Activated CD4-positive, alpha-beta T cell treated with anti-CD3 and anti-CD28 coated beads, Interleukin-10, Interleukin-2, amounts not matched to agents 100 ng/mL and 50 ng/mL, durations not matched to agents 16 hours and 8 hours (primary cell): Measurements from ENCODE around the gene CLCN3.
"Not testable (repeated sequence)": the region's sequence is repeated elsewhere in the genome, so short reads cannot be mapped to it uniquely, and the experiment has no call there.

ENCODE experiments used
- DNase-seq: peaks from one replicate; pipeline ENCODE4 v3.0.0-alpha.2; 2020

Gene CLCN3

DNA sequence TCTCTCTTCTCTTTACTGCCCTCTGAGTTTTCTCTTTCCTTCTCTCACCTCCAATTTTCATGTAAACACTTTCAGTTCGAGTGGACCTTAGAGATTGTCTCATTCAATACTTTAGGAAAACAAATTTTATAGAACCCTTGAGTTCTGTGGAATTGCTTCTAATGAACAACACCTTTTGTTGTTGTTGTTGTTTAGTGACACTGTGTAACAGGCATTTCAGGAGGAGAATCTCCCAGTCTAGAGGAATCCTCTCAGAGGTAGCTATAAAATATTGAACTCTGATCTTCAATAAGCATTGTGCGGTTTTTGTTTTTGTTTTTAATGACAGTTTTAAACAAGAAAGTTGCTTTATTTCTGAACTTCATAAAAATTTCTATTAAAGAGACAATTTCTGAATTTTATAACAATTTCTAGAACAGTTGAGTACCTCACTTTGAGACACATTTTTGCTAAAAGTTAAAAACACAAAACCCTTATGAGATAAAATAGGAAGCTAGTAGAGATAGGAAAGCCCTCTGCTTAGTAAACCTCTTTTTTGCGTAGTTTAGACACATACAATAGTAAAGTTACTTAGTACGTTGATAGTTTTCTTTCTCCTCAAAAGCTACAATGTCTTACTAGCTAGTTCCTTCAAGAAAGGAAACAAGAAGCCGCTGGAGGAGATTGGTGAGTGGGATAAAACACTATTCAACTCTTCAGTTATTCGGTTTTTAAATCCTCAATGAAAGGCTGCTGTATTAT lies 38.8 kb downstream of the CLCN3 start:
- peak; percentile 3 for DNase-seq

DNA sequence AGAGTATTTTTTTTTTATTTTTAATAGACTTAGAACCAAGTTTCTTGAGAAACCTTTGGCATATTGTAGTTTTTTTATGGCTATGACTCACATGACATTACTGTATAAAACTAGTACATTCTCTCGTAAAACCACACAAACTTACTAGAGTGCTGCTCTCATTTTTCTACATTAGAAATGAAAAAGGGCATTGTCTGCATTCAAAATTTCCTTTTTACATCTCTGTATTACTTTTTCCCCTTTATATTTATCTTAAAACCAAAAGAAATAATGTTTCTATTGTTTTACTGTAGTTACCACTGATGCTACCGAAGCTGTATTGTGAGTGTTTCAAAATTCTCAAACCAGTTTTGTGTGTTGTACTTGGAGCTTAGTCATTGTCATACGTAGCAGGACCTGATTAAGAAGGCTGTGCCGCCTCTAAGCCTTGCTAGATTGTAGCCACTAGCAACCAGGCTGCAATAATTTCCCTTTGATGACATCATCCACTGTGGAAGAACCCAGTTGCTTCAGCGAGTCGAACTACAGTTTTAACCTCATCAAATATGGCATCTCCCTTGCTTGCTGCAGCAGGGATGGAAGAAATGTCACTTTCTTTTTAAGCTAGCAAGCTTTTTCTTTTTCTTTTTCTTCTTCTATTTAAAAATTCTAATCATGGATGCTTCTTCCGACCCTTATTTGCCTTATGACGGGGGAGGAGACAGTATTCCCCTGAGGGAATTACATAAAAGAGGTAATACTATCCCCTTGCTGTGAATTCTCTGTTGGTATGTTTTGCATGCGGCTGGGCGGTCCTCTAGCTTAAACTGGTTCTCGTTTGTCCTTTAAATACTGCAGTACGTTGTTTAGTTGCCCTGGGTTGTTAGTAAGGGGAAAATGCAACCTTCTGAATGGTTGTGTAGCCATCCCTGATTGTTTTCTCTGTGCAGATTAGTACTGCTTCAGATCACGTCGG lies 39.6 kb downstream of the CLCN3 start:
- DNase-seq = peak; percentile 93

DNA sequence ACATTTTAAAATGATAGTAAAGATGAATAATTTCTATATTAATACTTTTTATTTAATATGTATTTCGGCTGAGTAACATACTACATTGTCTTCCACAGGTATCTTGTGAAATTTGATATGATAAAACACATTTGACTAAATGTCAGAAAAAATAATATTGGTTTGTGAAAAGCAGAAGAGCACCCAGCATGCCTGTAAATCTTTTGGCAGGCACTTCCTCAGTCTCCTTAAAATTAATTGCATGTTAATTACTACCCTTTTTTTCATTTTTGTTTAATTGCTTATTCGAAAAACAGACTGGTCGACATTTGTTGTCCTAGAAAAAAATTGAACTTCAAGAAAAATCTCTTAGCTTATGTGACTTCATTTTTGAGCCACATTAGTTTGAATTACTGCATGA lies 40.6 kb downstream of the CLCN3 start:
- no peak for DNase-seq

DNA sequence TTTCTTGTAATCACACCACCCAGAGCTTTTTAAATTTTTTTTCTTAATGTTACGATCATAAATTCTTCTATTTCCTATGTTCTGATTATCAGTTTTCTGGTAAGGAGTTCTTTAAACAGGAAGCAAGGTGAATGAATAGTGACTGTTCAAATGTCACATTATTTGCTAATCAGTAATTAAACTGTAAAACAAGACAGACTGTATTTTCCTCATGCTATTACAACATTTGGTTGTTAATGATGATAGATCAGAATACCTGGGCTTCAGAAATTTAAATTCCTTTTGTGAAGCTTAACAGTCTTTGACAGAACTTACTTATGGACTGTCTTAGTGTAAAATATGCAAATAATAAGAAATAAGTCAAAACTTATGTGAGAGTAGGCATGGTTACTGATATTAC lies 41.4 kb downstream of the CLCN3 start:
- DNase-seq = no peak

DNA sequence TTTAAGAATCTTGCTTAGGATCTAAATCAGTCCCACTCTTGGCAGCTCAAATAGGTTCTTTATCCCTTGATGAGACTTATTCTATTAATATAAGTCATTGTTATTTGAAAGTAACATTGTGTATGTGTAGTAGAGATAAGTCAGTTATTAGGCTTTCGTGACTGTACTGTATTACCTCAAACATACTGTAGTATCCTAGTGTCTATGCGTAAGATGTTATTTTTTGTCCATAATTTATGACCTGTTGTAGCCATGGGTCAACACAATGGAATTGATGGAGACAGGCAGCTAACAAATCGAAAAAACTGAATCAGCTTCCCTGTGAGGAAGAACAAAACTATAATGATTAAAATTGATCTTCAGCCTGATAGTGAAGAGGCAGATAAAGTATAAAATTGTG lies 41.8 kb downstream of the CLCN3 start:
- DNase-seq = no peak

DNA sequence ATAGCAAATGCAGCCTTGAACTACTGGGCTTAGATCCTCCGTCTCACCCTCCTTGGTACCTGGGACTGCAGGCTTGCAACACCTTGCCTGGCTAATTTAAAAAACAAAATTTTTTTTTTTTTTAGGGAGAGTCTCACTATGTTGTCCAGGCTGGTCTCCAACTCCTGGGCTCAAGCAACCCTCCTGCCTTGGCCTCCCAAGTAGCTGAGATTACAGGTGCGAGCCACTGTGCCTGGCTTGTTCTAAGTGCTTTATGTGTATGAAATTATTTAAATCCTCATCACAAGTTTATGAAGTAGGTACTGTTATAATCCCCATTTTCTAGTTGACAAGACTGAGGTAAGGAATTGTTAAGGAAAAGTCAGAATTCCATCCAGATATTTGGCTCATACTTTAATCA lies 43.0 kb downstream of the CLCN3 start:
- no peak for DNase-seq

DNA sequence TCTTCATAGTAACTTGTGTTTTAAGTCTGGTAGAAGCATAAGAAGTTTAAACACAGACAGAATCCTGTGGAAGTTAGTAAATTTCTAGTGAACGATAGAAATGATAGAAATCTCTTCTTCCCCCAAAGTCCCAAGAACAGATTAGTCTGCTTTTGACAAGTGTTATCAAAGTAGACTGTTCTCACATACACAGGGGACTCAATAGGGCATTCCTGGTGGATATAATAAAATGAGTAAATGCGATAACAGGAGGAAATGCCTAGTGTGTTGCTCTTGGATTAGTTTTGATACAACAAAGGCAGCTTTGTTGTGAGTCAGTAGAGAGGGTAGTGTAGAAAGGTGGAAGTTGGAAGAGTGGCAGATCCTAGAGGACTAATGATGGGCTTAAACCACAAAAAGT lies 43.5 kb downstream of the CLCN3 start:
- no peak for DNase-seq

DNA sequence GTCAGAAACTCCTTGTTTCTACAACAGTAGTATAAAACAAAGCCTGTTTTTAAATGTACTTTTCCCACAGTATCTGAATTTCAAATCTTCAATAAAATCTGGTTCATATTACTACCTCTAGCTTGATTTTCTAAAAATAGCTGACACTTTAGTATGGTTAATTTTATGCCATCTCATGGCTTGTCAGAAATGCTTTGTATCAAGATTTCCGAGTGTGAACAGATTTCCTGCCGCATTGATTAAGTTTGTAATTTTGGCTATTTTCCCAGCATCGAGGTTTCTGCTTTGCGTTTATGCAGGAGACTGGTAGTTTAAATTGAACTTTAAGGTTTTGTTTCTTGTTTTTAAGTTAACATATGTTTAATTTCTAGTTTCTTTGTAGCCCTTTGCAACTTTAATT lies 44.2 kb downstream of the CLCN3 start:
- DNase-seq = no peak

DNA sequence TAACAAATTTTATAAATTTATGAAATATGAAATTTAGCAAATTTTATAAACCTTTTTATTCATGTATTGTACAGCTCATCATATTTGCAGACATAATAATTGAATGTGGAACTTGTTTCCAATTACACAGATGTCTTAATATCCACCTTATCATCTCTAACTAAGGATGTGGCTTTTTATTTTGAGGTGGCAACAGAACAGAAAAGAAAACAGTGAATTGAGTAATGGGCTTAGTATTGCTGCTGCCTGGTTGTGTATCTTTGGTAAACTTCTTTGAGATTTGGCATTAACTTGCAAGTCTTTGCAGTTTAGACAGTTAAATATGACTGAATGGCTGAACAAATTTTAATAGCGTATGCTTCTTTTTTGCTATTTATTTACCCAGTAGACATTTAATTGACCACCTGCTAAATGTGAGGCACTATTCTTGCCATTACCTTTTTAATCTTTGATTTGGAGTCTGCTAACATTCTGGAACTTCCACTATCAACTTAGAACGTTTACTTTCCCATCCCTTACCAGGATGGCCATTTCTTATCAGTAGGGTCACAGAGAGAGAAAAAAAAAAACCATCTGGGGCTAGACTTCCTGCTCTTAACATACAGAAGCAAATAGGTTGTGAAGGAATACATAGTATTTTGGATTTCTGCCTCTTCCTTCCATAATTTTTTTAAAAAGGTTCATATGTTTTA lies 44.8 kb downstream of the CLCN3 start:
- peak; percentile 35 for DNase-seq

DNA sequence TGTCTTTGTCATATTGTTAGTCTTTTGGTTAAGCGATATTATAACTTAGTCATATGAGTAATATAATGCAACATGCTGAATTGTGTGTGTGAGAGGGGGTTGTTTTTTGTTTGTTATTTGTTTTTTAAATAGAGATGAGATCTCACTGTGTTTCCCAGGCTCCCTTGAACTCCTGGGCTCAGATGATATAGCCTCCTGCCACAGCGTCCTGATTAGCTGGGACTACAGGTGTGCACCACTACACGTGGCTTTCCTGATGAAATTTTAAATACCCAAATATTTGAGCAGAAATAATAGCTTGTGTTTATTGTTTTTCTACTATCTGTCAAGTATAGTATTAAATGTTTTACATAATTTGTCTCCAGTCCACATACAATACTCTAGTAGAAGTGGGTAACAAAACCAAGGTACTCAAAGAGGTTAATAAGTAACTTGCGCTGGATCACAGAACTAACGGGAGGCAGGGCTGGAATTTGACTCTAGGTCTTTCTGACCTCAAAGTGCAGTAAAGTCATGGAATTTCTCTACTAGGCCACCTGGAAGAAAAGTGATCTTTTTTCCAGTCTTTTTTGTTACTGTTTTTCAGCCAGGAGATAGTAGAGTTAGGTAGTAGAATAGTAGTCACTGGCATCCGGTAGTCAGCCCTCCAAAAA lies 47.8 kb downstream of the CLCN3 start:
- no peak for DNase-seq

DNA sequence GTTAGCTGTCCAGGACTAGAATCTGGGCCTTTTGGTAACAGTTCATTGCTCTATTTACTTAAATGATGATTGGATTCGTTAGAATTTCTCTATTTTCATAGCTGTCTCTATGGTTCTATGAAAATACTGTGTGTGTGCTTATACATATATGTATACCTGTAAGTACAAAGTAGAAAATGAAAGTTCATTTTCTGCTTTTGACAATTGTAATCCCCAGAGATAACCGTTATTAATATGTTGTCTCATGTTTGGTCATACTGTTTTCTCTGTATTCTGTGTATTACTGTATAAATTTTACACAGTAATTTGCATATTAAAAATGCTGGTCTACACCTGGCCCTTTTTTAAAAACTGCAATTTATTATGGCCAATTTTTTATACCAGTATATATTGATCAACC lies 55.4 kb downstream of the CLCN3 start:
- DNase-seq = no peak

DNA sequence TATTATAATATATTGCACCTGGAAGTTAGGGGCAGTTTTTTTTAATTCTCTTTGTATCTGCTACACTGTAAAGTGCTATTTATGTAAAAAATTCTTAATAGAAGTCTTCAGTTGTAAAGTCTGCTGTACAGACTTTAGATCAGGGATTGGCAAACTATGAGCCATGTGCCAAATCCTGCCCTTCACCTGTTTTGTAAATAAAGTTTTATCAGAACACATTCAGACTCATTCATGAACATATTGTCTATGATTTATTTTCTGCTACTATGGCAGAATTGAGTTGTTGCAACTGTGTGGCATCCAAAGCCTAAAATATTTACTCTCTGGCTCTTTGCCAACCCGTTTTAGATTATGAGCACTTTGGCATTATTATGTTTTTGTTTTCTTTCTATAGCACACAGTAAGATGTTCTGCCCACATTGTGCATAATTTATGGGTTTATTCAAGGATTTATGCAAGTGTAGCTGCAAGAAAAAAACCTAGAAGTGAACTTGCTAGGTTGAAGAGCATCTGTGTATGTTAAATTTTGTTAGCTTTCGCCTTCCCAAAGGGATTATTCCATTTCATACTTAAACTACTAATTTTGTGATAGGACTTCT lies 56.9 kb downstream of the CLCN3 start:
- DNase-seq = no peak

DNA sequence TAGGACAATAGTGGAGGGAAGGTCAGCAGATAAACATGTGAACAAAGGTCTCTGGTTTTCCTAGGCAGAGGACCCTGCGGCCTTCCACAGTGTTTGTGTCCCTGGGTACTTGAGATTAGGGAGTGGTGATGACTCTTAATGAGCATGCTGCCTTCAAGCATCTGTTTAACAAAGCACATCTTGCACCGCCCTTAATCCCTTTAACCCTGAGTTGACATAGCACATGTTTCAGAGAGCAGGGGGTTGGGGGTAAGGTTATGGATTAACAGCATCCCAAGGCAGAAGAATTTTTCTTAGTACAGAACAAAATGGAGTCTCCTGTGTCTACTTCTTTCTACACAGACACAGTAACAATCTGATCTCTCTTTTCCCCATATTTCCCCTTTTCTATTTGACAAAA lies 58.1 kb downstream of the CLCN3 start:
- not testable (repeated sequence) for DNase-seq

DNA sequence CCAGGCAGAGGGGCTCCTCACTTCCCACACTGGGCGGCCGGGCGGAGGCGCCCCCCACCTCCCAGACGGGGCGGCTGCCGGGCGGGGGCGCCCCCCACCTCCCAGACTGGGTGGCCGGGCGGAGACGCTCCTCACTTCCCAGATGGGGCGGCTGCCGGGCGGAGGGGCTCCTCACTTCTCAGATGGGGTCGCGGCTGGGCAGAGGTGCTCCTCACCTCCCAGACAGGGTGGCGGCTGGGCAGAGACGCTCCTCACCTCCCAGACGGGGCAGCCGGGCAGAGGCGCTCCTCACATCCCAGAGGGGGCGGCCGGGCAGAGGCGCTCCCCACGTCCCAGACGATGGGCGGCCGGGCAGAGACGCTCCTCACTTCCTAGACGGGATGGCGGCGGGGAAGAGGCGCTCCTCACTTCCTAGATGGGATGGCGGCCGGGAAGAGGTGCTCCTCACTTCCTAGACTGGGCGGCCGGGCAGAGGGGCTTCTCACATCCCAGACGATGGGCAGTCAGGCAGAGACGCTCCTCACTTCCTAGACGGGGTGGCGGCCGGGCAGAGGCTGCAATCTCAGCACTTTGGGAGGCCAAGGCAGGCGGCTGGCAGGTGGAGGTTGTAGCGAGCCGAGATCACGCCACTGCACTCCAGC lies 58.7 kb downstream of the CLCN3 start:
- DNase-seq = not testable (repeated sequence)

DNA sequence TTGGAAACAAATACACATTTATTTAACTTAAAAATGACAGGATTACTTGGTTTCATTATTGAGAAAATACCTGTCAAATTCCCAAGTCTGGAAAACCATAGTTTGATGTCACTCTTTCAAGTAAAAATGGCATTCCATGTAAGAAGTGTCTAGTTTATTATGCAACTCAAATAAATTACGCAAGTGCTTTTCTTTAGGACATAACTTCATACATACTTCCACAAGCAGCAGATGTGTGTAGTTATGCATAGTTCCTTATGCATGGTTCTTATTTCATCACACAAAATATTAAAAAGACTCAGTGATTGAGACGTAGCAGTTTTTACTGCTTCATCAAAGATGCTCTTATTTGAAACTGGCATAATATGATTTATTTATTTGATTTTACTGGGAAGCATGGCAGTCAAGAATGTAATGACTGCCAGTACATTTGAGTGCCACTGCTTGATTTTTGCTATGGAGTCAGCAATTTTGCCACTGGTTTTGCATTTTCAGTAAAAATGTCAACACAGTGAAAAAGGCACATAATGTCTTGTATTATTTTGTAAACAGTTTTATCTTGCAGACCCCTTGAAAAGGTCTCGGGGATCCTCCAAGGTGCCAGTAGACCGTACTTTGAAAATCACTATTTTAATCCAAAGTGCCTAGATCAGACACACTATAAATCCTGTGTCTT lies 62.1 kb downstream of the CLCN3 start:
- no peak for DNase-seq

DNA sequence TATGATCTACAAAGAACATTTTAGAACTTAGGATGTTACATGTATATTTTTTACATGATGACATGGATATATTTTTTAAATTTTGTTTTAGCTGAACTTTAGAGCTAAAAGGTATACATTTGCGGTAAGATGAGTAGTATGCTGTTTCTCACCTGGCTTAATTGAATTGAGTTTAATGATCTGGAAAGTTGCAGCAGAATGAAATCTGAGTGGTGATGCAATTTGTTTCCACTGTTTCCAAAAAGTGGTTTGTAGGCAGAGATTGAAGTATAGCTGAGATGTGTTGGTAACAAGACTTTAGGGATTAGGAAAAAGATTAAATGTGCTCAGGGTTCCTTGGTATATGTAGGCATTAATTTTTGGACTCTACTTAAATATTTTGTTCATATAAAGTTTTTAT lies 69.3 kb downstream of the CLCN3 start:
- no peak for DNase-seq

DNA sequence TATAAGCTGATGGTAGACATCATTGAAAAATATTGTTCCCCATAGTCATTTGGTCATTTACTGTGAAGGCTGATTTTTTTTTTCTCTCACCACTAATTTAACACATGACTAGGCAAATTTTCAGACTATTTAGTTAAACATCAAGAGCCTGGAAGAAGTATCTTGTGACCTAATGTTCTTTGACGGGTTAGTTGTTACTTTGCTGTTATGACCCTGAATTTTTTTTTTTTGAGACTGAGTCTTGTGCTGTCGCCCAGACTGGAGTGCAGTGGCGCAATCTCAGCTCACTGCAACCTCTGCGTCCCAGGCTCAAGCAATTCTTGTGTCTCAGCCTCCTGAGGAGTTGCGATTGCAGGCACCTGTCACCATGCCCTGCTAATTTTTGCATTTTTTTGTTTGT lies 70.4 kb downstream of the CLCN3 start:
- DNase-seq = no peak

DNA sequence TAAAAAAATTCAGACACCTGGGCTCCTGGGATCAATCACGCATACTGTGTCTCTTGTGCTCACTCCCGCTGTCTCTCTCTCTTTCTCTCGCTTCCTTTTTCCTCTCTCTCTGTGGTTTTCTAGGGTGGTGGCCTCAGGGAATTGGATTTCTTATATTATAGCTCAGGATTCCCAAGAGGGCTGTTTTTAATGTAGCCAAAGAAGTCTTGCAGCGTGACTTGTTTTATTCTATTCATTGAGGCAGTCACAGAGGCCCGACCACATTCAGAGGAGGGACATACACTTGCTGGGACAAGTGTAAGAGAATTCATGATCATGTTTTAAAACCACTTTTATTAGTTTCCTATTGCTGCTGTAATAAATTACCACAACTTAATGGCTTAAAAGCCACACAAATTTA lies 78.0 kb downstream of the CLCN3 start:
- DNase-seq = no peak

DNA sequence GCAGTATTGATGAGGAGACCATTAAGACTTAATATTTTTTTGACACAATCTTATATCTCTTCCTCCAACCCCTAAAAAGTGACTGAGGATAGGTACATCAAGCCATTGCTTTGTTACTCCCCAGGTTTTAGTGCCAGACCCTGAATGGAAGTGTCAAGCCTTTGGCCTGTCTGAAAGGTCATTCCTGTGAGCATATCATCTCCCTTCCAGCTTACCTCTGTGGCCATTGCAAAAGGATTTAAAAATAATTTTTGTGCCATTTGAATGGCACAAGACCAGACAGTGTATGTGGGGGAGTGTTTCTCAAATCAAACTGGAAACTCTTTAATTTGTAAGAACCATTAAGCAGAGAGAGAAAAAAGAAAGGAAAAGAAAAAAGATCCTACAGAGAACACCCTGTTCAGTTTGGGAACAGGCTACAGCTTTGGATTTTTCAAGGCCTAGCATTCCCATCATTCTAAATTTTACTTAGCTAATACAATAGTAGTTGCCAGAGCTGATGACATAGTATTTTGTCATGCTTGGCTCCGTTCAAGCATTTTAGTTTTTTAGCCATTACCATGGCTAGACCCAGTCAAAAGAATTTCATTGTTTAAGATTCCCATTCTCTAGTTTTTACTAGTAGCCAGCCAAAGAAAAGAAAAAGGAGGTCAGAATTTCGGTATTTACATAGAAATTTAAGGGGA lies 87.7 kb downstream of the CLCN3 start:
- DNase-seq = no peak

DNA sequence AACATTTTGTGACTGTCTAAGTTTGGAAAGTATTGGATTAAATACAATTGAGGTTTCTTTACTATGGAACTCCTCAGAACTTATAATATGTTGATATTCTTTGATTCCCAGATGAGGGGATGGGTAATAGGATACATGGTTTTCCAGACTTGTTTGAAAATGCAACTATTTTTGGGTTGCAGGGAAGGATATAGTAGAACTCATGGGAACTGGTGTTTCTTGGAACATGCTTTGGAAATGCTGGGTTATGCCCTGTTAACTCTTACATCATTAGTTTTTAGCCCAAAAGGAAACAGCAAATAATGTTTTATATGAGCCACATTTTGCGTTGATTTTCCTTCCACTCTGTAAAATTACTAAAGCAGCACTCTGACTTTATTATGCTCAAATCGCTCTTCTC lies 95.4 kb downstream of the CLCN3 start:
- no peak for DNase-seq

DNA sequence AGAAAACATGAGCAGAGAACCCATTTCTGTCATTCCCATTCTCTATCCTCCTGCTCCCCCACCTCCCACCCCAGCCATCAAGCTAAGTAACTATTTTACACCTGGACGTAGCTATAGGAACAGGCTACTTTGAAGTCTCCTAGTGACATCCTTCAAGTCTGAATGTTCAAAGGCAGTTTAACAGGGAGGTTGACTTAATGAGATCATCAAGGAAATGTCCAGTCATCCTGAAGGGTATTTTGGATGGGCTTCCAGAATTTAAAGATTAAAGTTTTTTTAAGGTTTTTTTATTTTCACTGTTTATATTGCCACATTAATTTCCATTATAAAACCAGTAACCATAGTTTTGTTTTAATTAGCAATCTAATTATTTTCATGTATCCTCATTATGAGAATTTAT lies 96.3 kb downstream of the CLCN3 start:
- no peak for DNase-seq
